Left hindlimb (tissue), 1 donor: Measurements from ENCODE around the gene CLEC17A.
"Not testable (repeated sequence)": the region's sequence is repeated elsewhere in the genome, so short reads cannot be mapped to it uniquely, and the experiment has no call there.

Source experiments
- DNase-seq: peaks from one replicate; pipeline ENCODE4 v3.0.0-alpha.2; 2018

CLEC17A gene, protein sequence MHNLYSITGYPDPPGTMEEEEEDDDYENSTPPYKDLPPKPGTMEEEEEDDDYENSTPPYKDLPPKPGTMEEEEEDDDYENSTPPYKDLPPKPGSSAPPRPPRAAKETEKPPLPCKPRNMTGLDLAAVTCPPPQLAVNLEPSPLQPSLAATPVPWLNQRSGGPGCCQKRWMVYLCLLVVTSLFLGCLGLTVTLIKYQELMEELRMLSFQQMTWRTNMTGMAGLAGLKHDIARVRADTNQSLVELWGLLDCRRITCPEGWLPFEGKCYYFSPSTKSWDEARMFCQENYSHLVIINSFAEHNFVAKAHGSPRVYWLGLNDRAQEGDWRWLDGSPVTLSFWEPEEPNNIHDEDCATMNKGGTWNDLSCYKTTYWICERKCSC

GRCh38 chr19:14582894-14583340, at the start of gene CLEC17A:
Gene CLEC17A, plus strand, starts transcription at chr19:14583084. Its CDS starts 77 bp downstream, at chr19:14583161.
- no peak for DNase-seq

DNA sequence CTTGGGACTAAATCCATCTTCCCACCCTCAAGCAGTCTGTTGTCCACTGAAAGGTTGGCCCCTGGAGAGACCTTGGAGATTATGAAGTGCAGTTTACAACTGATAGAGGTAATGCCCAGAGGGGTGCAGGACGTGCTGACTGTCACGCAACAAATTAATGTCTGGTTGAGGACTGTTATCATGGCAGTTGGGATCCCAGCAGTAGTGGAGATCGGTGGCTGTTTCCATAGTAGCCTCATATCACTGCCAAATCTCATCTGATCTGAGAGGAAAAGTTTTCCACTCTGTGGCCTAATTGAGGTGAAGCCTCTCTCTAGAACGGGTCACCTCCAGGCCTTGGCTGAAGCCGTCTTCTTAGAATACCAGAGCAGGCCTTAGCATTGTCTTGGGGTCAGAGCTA, 49.4 kb upstream of the CLEC17A start:
- no peak for DNase-seq

- DNase-seq = peak; percentile 68
These were observed 45.8 kb upstream of the CLEC17A start for GRCh38 chr19:14536926-14537692.

- no peak for DNase-seq
These were observed 42.0 kb upstream of the CLEC17A start for GRCh38 chr19:14540741-14541525.

DNA sequence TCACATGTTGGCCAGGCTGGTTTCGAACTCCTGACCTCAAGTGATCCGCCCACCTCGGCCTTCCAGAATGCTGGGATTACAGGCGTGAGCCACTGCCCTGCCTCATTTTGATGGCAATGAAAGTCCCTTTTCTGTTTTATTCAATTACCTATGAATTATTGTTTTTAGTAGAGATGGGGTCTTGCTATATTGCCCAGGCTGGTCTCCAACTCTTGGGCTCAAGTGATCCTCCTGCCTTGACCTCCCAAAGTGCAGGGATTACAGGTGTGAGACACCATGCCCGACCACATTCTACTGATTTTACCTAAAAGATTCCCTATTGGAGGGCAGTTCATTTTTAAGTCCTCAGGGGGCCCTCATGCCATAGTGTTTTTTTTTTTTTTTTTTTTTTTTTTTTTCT, 40.9 kb upstream of the CLEC17A start:
- not testable (repeated sequence) for DNase-seq

DNA sequence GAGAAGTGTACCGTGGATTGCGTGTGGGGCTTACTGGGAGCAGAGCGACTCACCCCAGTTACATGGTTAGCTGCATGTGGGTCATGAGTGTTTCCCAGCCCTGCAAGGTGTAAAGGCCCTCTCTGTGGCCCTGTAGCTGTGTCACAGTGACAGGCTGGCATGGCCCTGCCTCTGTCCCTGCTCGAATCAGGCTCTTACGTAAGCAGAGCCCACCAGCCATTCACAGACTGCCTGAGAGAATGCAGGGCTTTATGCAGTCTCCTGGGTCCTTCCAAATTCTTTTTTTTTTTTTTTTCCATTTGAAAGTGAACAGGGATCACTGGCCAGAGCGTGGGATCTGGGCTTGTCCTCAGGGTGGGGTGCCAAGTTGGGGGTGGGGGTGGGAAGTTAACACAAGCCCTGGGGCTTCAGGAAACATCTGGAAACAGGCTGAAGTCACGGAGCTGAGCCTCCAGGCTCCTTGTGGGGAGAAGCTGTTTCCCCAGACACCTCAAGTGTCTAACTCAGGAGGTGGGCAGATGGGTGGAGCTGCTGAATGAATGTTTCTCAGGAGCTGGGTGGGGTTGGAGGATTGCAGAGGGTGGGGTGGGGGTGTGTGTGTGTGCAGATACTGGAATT, 40.1 kb upstream of the CLEC17A start:
- peak; percentile 64 for DNase-seq

GRCh38 chr19:14544047-14544446, 38.8 kb upstream of the CLEC17A start:
- no peak for DNase-seq

GRCh38 chr19:14544977-14545715, 37.7 kb upstream of the CLEC17A start:
- peak; percentile 74 for DNase-seq

DNA sequence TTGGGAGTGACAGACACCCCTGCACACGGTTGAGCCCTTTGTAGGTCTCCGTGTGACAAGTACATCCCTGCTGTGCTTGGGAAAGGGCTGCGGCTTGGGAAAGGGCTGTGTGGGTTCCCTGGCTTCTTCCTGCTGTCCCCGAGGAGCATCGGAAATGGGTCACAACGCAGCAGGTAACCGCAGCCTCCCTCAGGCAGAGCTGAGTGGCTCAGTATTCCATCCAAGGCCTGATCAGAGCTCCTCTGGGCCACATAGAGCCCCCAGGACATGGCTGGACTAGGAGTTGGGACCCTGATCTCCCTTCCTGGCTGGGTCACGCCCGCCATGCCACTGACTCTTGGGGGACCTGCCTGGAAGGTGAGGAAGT, 37.2 kb upstream of the CLEC17A start:
- no peak for DNase-seq

GRCh38 chr19:14550201-14550754, 32.6 kb upstream of the CLEC17A start:
- no peak for DNase-seq

DNA sequence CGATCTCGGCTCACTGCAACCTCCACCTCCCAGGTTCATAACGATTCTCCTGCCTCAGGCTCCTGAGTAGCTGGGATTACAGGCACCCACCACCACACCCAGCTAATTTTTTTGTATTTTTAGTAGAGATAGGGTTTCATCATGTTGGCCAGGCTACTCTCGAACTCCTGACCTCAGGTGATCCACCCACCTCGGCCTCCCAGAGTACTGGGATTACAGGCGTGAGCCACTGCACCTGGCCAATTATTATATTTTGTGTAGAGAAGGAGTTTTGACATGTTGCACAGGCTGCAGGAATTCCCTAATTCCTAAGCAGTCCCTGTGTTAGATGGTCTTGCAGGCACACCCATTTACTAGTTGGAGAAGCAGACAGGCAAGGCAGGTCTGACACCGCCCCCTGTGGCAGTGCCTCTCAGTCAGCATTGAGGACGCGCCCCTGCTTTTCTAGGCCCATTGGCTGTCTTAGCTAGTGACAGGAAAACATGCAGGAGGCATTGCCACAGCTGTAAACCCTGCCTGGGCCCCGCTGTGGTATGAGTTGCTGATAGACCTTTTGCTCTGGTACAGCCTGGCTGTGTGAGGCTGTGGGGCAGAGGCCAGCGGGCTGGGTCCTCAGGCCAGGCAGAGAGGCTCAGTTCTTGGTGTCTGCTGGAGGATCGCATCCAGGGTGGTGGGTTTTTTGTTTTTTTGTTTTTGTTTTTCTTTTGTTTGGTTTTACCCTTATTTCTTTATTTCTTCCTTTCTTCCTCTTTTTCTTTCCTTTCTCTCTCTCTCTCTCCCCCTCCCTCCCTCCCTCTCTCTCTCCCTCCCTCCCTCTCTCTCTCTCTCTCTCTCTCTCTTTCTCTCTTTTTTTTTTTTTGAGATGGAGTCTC, 31.5 kb upstream of the CLEC17A start:
- DNase-seq = peak; percentile 72

DNA sequence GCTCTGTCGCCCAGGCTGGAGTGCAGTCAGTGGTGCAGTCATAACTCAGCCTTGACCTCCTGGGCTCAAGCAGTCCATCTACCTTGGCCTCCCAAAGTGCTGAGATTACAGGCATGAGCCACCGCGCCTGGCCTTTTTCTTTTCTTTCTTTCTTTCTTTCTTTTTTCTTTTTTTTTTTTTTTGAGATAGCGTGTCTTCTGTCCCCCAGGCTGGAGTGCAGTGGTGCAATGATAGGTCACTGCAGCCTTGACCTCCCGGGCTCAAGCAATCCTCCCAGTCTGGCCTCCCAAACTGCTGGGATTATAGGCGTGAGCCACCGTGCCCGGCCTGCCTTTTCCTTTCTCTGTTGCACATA, 30.9 kb upstream of the CLEC17A start:
- not testable (repeated sequence) for DNase-seq

- DNase-seq = no peak
These were observed 29.6 kb upstream of the CLEC17A start for GRCh38 chr19:14553042-14553938.

DNA sequence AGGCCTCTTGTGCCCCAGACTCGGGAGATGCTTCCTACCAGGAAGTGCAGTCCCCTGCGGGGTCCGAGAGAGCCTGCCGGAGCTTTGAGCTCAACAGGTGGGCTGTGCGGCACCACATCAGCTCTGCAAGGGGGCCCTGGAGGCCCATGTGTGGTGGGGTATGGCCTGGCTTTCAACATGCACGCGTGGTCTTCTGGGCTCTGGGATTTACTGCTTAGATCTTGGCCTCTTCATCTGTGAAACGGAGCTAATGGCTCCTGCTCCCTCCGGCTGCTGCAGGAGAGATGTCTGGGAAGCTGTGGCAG, 29.0 kb upstream of the CLEC17A start:
- DNase-seq = no peak

DNA sequence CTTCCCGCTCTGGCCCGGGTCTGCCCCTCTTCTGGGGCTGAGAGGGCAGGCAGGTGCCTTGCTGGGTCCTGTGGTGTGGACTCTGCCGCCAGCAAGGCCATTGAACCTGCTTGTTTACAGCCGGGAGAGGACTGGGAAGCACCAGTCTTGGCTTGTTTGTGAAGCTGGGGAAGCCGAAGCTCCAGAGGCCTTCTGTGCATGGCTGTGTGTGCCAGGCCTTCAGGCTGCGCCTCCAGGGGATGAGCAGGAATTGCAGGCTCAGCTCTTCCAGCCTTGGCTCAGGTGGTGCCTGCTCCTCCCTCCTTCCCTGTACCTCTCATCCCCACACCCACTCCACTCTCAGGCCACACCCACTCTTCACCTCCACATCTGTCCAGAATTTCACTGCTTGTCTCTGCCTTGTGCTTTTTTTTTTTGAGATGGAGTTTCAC, 28.5 kb upstream of the CLEC17A start:
- no peak for DNase-seq

DNA sequence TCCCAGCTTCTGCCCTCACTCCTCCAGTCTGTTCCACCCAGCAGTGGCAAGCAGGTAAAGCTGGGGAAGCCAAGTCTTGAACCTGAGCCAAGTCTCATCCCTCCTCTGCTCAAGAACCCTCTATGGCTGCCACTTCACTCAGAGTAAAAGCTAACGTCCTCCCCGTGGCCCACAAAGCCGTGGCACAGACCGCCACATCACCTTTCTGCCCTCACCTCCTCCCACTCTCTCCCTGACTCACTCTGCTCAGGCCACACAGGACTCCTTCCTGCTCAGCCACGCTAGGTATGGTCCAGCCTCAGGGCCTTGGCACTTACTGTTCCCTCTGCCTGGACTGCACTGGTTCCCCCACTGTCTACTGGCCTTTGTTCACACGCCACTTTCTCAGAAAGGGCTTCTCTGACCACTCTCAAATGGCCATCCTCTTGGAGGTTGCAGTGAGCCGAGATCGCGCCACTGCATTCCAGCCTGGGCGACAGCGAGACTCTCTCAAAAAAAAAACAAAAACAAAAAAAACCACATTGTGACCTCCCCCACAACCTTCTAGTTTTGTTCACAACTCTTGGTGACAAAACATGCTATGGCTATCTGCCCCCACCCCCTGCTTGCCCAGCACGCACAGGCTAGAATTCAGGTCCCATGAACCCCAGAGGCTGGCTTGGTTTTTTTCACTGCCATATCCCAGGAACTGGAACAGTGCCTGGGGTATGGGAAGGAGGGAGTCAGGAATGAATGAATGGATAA, 26.8 kb upstream of the CLEC17A start:
- no peak for DNase-seq

- DNase-seq = peak; percentile 74
These were observed 26.2 kb upstream of the CLEC17A start for GRCh38 chr19:14556662-14557188.

DNA sequence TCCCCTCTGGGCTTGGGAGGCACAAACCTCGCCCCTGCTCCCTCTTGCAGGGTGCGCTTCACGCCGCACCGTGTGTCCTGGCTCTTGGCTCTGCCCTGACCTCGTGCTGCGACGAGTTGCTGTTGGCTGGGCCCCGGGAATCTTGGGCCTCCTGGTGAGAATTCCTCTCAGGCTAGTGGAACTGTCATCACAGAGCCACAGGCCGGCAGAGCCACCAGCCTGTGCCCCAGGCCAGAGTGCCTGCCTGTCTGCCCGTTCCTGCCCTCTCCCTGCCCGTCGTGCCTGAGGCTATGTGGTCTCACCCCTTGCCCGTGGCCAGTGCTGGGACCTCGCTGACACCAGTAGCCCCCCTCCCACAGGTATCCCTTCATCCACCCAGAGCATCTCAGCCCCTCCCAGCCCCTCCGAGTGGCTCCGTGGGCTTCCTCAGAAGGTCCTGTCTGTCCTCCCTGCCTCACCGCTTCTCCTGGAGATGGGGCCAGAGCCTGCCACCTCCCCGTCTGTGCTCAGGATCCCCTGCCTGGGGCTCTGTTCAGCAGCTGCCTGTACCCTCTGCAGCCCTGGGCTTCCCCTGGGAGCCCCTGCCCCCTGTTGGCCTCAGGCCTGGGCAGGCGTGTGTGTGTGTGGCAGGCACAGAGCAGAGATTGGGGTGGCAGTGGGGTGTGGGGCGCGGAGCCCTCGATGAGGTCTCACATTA, 24.4 kb upstream of the CLEC17A start:
- DNase-seq = no peak
